PC-9 (cell line): Measurements from ENCODE around the gene RHO. TPM values are rescaled to one million over a fixed set of nuclear protein-coding genes. Genes with fewer than 3 reads are reported as not detected.
"Not testable (repeated sequence)": the region's sequence is repeated elsewhere in the genome, so short reads cannot be mapped to it uniquely, and the experiment has no call there.

Experiments
- BruUV-seq: library from RNA; stranded (reverse); fragments of 400-500 nt; replicated peaks from 2 replicates; lab custom pipeline; 2021; lab: Mats Ljungman, UMichigan
- CTCF ChIA-PET: fragments of 300-600 bp; sonication (Branson Sonifier 250); formaldehyde crosslinking; loops from one replicate; lab custom pipeline; 2022; ENCODE audit warnings: antibody characterized with exemption; lab: Charles Lee
- POLR2A ChIA-PET: fragments of 300-600 bp; sonication (Branson Sonifier 250); formaldehyde crosslinking; loops from one replicate; lab custom pipeline; 2022; ENCODE audit warnings: antibody characterized with exemption; ENCODE audit not compliant: unreplicated experiment; lab: Charles Lee
- DNase-seq, 2 experiments: peaks; one replicate each; pipeline versions ENCODE4 v3.0.0 to v3.0.0-alpha.2; 2015 to 2022; ENCODE audit warnings: mixed read lengths in 1 of 2
- H2AFZ ChIP-seq: fragments of 200-600 bp; sonication (generic); 2 replicates; pipeline ENCODE4 v1.8.1; 2017; ENCODE audit warnings: antibody characterized with exemption
- H3F3A ChIP-seq: fragments of 200-600 bp; sonication (generic); 2 replicates; pipeline ENCODE4 v1.8.1; 2017; ENCODE audit warnings: antibody characterized with exemption, mild to moderate bottlenecking, low read depth; ENCODE audit not compliant: insufficient read depth
- H3K27ac ChIP-seq: fragments of 200-600 bp; sonication (generic); 2 replicates; pipeline ENCODE4 v1.6.1; 2016; ENCODE audit warnings: mixed run types
- H3K27me3 ChIP-seq: fragments of 200-600 bp; sonication (generic); 2 replicates; pipeline ENCODE4 v1.6.1; 2016; ENCODE audit warnings: low read depth, mixed run types; ENCODE audit not compliant: insufficient read depth
- H3K36me3 ChIP-seq: fragments of 200-600 bp; sonication (generic); 2 replicates; pipeline ENCODE4 v1.6.1; 2016; ENCODE audit warnings: low read depth, mixed run types
- H3K4me1 ChIP-seq: fragments of 200-600 bp; sonication (generic); replicated peaks from 2 replicates; pipeline ENCODE4 v1.6.1; 2016; ENCODE audit warnings: mixed run types; ENCODE audit not compliant: insufficient read depth
- H3K4me2 ChIP-seq: fragments of 200-600 bp; sonication (generic); 2 replicates; pipeline ENCODE4 v1.6.1; 2017; ENCODE audit warnings: mixed run types
- H3K4me3 ChIP-seq: fragments of 200-600 bp; sonication (generic); 2 replicates; pipeline ENCODE4 v1.6.1; 2016; ENCODE audit warnings: mixed run types
- H3K79me2 ChIP-seq: fragments of 200-600 bp; sonication (generic); 2 replicates; pipeline ENCODE4 v1.6.1; 2017; ENCODE audit warnings: low read depth, mixed run types
- H3K9me2 ChIP-seq: fragments of 200-600 bp; sonication (generic); 2 replicates; pipeline ENCODE4 v1.8.1; 2017; ENCODE audit warnings: mild to moderate bottlenecking; ENCODE audit not compliant: insufficient read depth
- H3K9me3 ChIP-seq: fragments of 200-600 bp; sonication (generic); 2 replicates; pipeline ENCODE4 v1.8.1; 2016; ENCODE audit warnings: low read depth; ENCODE audit not compliant: insufficient read depth
- H4K20me1 ChIP-seq: fragments of 200-600 bp; sonication (generic); 2 replicates; pipeline ENCODE4 v1.8.1; 2017; ENCODE audit not compliant: insufficient read depth
- CTCF ChIP-seq: fragments of 200-600 bp; sonication (generic); conservative IDR thresholded peaks from 2 replicates; pipeline ENCODE4 v1.6.1; 2017; ENCODE audit warnings: mixed run types, antibody characterized with exemption, mild to moderate bottlenecking, moderate library complexity
- EZH2 ChIP-seq: fragments of 200-600 bp; sonication (generic); IDR thresholded peaks from 2 replicates; pipeline ENCODE4 v1.8.0; 2017; ENCODE audit warnings: antibody characterized with exemption, low read depth
- intact Hi-C: fragments of 100-400 bp; cut with micrococcal nuclease; formaldehyde crosslinking; loops from one replicate; pipeline ENCODE4 v1.10.0; 2022; ENCODE audit not compliant: unreplicated experiment
- total RNA-seq: library from RNA; stranded (reverse); gene quantifications from 2 replicates; pipeline ENCODE4 v1.2.3, GENCODE V29; 2021

Gene RHO
- total RNA-seq, 1 experiment from 2014 or later = not detected

- H3K4me3 ChIP-seq = peak overlapping the region; percentile 46; the same call in 1 of the 2 replicates
- H3K27ac ChIP-seq = peak overlapping the region; percentile 93
- no peaks in the 10 kb centered on the region for H3K9me2 ChIP-seq
- H4K20me1 ChIP-seq = no peaks in the 10 kb centered on the region
- H3K4me1 ChIP-seq = peaks cover 47% of the 10 kb centered on the region
- H3K9me3 ChIP-seq = no peaks in the 10 kb centered on the region
- TF ChIP-seq CTCF (no peak), EZH2 (no peak)
- intact Hi-C loops = loop anchor here (1.0 to 5.0 kb wide), 4 partner anchors 25 to 621 kb away; partner anchors contain the start of gene IFT122
- peaks cover 30% of the 10 kb centered on the region for H3F3A ChIP-seq
- no TSS peak for BruUV-seq
- DNase-seq = peak; percentile 95 to 98
- H3K4me2 ChIP-seq = peak overlapping the region; percentile 88
- POLR2A ChIA-PET = interaction anchor here (0.5 to 0.6 kb wide), 5 partner anchors 46 to 422 kb away, joined by 3 to 35 read pairs (median 4); partner anchors contain the start of gene MBD4
- H2AFZ ChIP-seq = 0 out of 2 replicates have a peak overlapping the region, but pooled peaks have one; percentile 3
- no peaks in the 10 kb centered on the region for H3K27me3 ChIP-seq
- no peaks in the 10 kb centered on the region for H3K36me3 ChIP-seq
- CTCF ChIA-PET = interaction anchor here (1.0 to 1.4 kb wide), 4 partner anchors 86 to 142 kb away, joined by 3 to 7 read pairs (median 5); no protein-coding TSS in a partner anchor
- H3K79me2 ChIP-seq = no peaks in the 10 kb centered on the region
These were observed 42.4 kb upstream of the RHO start for GRCh38 chr3:129485721-129486663.

- no peak for TF ChIP-seq EZH2
- no peak for TF ChIP-seq CTCF
- POLR2A ChIA-PET = interaction anchor here (0.6 to 0.7 kb wide), 4 partner anchors 47 to 371 kb away, joined by 3 to 12 read pairs (median 4); partner anchors contain the start of gene MBD4
These were observed 41.8 kb upstream of the RHO start for GRCh38 chr3:129486664-129487035.

GRCh38 chr3:129487183-129487867 is 41.1 kb upstream of the RHO start:
- Histone ChIP-seq H4K20me1 (no peaks in the 10 kb centered on the region), H3K27ac (peak overlapping the region; percentile 93), H3K79me2 (no peaks in the 10 kb centered on the region), H3K4me1 (peaks cover 48% of the 10 kb centered on the region), H3K9me2 (no peaks in the 10 kb centered on the region), H3K27me3 (no peaks in the 10 kb centered on the region), H3K4me2 (peak overlapping the region; percentile 88), H3K4me3 (peak overlapping the region; percentile 46; the same call in 1 of the 2 replicates), H3K9me3 (no peaks in the 10 kb centered on the region), H3K36me3 (no peaks in the 10 kb centered on the region), H3F3A (peaks cover 30% of the 10 kb centered on the region), H2AFZ (no peak overlapping the region)
- ChIA-PET POLR2A (interaction anchor here (0.6 to 0.7 kb wide), 2 partner anchors 139 to 140 kb away, joined by 3 to 12 read pairs; no protein-coding TSS in a partner anchor), CTCF (interaction anchor here (1.4 kb wide), 2 partner anchors 104 to 140 kb away, joined by 5 to 7 read pairs; no protein-coding TSS in a partner anchor)
- TF ChIP-seq EZH2 = no peak
- no peak for TF ChIP-seq CTCF
- BruUV-seq = no TSS peak
- intact Hi-C loops = loop anchor here (5.0 kb wide), 1 partner anchor 620 kb away; no protein-coding TSS in a partner anchor
- no peak for DNase-seq

More at GRCh38 chr3:129486664-129487035, 41.8 kb upstream of the RHO start:
- CTCF ChIA-PET = interaction anchor here (1.0 to 1.4 kb wide), 4 partner anchors 87 to 141 kb away, joined by 3 to 7 read pairs (median 5); no protein-coding TSS in a partner anchor
- DNase-seq = no peak
- Histone ChIP-seq H3K9me3 (no peaks in the 10 kb centered on the region), H4K20me1 (no peaks in the 10 kb centered on the region), H3K27me3 (no peaks in the 10 kb centered on the region), H3K9me2 (no peaks in the 10 kb centered on the region), H3K27ac (peak overlapping the region; percentile 93), H2AFZ (no peak overlapping the region), H3K36me3 (no peaks in the 10 kb centered on the region), H3K4me2 (peak overlapping the region; percentile 88), H3K4me1 (peaks cover 48% of the 10 kb centered on the region), H3F3A (peaks cover 30% of the 10 kb centered on the region), H3K4me3 (peak overlapping the region; percentile 46; the same call in 1 of the 2 replicates), H3K79me2 (no peaks in the 10 kb centered on the region)
- intact Hi-C loops = loop anchor here (5.0 kb wide), 1 partner anchor 621 kb away; no protein-coding TSS in a partner anchor
- no TSS peak for BruUV-seq

GRCh38 chr3:129487868-129488335 is 40.5 kb upstream of the RHO start:
- intact Hi-C loops = loop anchor here (5.0 kb wide), 1 partner anchor 619 kb away; no protein-coding TSS in a partner anchor
- H3K9me2 ChIP-seq, CTCF ChIA-PET, BruUV-seq, H2AFZ ChIP-seq, H4K20me1 ChIP-seq, H3K27me3 ChIP-seq, H3K79me2 ChIP-seq, POLR2A ChIA-PET, H3K36me3 ChIP-seq, H3K9me3 ChIP-seq, DNase-seq, H3K4me3 ChIP-seq: not testable (repeated sequence)
- Histone ChIP-seq H3K4me2 (peak overlapping the region; percentile 88), H3F3A (peaks cover 30% of the 10 kb centered on the region), H3K27ac (peak overlapping the region; percentile 93), H3K4me1 (peaks cover 48% of the 10 kb centered on the region)
